Measurements from ENCODE around the gene PLCG2.

PLCG2 gene

GRCh38 chr16:81782236-81782635 is 3.1 kb downstream of the PLCG2 start (continued):
- no peak for TF ChIP-seq TOX (CRISPR knock-in tag; IDR thresholded peaks at IDR 0.05; ENCODE audit: borderline replicate concordance)
- no peak for TF ChIP-seq TCF4 (CRISPR knock-in tag; IDR thresholded peaks at IDR 0.05; ENCODE audit: borderline replicate concordance)
- no peak for TF ChIP-seq RARB (CRISPR knock-in tag; IDR thresholded peaks at IDR 0.05)

GRCh38 chr16:81784072-81784795 is 5.1 kb downstream of the PLCG2 start:
- no peak for ATAC-seq
- TF ChIP-seq PATZ1 (CRISPR knock-in tag; IDR thresholded peaks at IDR 0.05; ENCODE audit: borderline replicate concordance), result no peak

- no peak for ATAC-seq
- TF ChIP-seq TSHZ2 (CRISPR knock-in tag; IDR thresholded peaks at IDR 0.05) (no peak), BACH2 (CRISPR knock-in tag; IDR thresholded peaks at IDR 0.05; ENCODE audit: borderline replicate concordance) (no peak), ZFP30 (CRISPR knock-in tag; IDR thresholded peaks at IDR 0.05) (no peak), CREB5 (CRISPR knock-in tag; IDR thresholded peaks at IDR 0.05; ENCODE audit: low read depth) (no peak), RARB (CRISPR knock-in tag; IDR thresholded peaks at IDR 0.05) (no peak), ZNF70 (CRISPR knock-in tag; IDR thresholded peaks at IDR 0.05) (no peak), GLIS3 (CRISPR knock-in tag; IDR thresholded peaks at IDR 0.05) (no peak), SNAI2 (CRISPR knock-in tag; IDR thresholded peaks at IDR 0.05) (no peak), PPARA (CRISPR knock-in tag; IDR thresholded peaks at IDR 0.05; ENCODE audit: borderline replicate concordance) (no peak), ZNF565 (CRISPR knock-in tag; conservative IDR thresholded peaks at IDR 0.05; ENCODE audit: low read depth) (no peak), CSRNP3 (CRISPR knock-in tag; IDR thresholded peaks at IDR 0.05) (no peak), OSR1 (CRISPR knock-in tag; IDR thresholded peaks at IDR 0.05) (no peak), PATZ1 (CRISPR knock-in tag; IDR thresholded peaks at IDR 0.05; ENCODE audit: borderline replicate concordance) (no peak), POU6F1 (CRISPR knock-in tag; IDR thresholded peaks at IDR 0.05; ENCODE audit: borderline replicate concordance, low read depth) (no peak), ZNF8 (CRISPR knock-in tag; IDR thresholded peaks at IDR 0.05) (no peak), ISL1 (CRISPR knock-in tag; IDR thresholded peaks at IDR 0.05) (no peak), ARNTL (CRISPR knock-in tag; IDR thresholded peaks at IDR 0.05; ENCODE audit: borderline replicate concordance, low read depth) (no peak), CSDC2 (CRISPR knock-in tag; IDR thresholded peaks at IDR 0.05) (no peak)
Observed at GRCh38 chr16:81785138-81785924, 6.2 kb downstream of the PLCG2 start.
